GM19467 (cell line): Measurements from ENCODE around the gene UACA.
"Not testable (repeated sequence)": the region's sequence is repeated elsewhere in the genome, so short reads cannot be mapped to it uniquely, and the experiment has no call there.

ENCODE experiments used
- ATAC-seq: cut with Tn5 transposase; IDR thresholded peaks from one replicate; pipeline ENCODE4 v1.9.1; 2021; ENCODE audit warnings: mild to moderate bottlenecking, moderate library complexity; ENCODE audit not compliant: unreplicated experiment

The UACA gene

GRCh38 chr15:70763120-70763949, at the start of gene UACA:
TSS of gene UACA (minus strand) at chr15:70763558. CDS start at chr15:70763407, 151 bp downstream.
- peak; percentile 80 for ATAC-seq

- ATAC-seq: no peak
These were observed 49.5 kb upstream of the UACA start for GRCh38 chr15:70812827-70813364.

- ATAC-seq: no peak
These were observed 47.7 kb upstream of the UACA start for GRCh38 chr15:70810916-70811578.

- no peak for ATAC-seq
These were observed 43.8 kb upstream of the UACA start for GRCh38 chr15:70806992-70807712.

GRCh38 chr15:70804388-70804787, 41.0 kb upstream of the UACA start:
- not testable (repeated sequence) for ATAC-seq

- ATAC-seq: no peak
These were observed 39.3 kb upstream of the UACA start for GRCh38 chr15:70802629-70803028.

- ATAC-seq: no peak
These were observed 37.8 kb upstream of the UACA start for GRCh38 chr15:70801109-70801508.

- ATAC-seq: no peak
These were observed 36.5 kb upstream of the UACA start for GRCh38 chr15:70799667-70800450.

GRCh38 chr15:70797464-70797863, 34.1 kb upstream of the UACA start:
- ATAC-seq: no peak

GRCh38 chr15:70796516-70797310, 33.4 kb upstream of the UACA start:
- ATAC-seq: no peak

- no peak for ATAC-seq
These were observed 31.9 kb upstream of the UACA start for GRCh38 chr15:70795311-70795665.

- ATAC-seq: no peak
These were observed 31.4 kb upstream of the UACA start for GRCh38 chr15:70794596-70795310.

- ATAC-seq: no peak
These were observed 30.3 kb upstream of the UACA start for GRCh38 chr15:70793694-70794093.

GRCh38 chr15:70792171-70792573, 28.8 kb upstream of the UACA start:
- no peak for ATAC-seq

- no peak for ATAC-seq
These were observed 27.9 kb upstream of the UACA start for GRCh38 chr15:70791259-70791658.

GRCh38 chr15:70789213-70789612, 25.9 kb upstream of the UACA start:
- no peak for ATAC-seq

- ATAC-seq: no peak
These were observed 25.0 kb upstream of the UACA start for GRCh38 chr15:70788114-70789049.

GRCh38 chr15:70786996-70787395, 23.6 kb upstream of the UACA start:
- ATAC-seq: no peak
